IPS-15b (cell line): ENCODE data around the gene PRKAG2.

Source experiments
- H3K27me3 ChIP-seq: one replicate; pipeline ENCODE4 v1.6.1; 2013; ENCODE audit warnings: low read length; ENCODE audit not compliant: control insufficient read depth, insufficient read depth
- H3K36me3 ChIP-seq: one replicate; pipeline ENCODE4 v1.6.1; 2013; ENCODE audit warnings: low read length; ENCODE audit not compliant: control insufficient read depth, insufficient read depth
- H3K4me1 ChIP-seq: one replicate; pipeline ENCODE4 v1.6.1; 2013; ENCODE audit warnings: mild to moderate bottlenecking, low read length; ENCODE audit not compliant: control insufficient read depth, insufficient read depth
- H3K4me3 ChIP-seq: one replicate; pipeline ENCODE4 v1.5.1; 2013; ENCODE audit warnings: low read depth, low read length
- H3K9ac ChIP-seq: one replicate; pipeline ENCODE4 v1.6.1; 2013; ENCODE audit warnings: low read depth, mild to moderate bottlenecking, low read length
- H3K9me3 ChIP-seq: one replicate; pipeline ENCODE4 v1.6.1; 2013; ENCODE audit warnings: mild to moderate bottlenecking, low read length; ENCODE audit not compliant: control insufficient read depth, insufficient read depth

Gene PRKAG2

GRCh38 chr7:151899513-151900360 lies 22.8 kb upstream of the PRKAG2 start:
- no peak overlapping the region for H3K9ac ChIP-seq
- no peaks in the 10 kb centered on the region for H3K9me3 ChIP-seq
- H3K4me3 ChIP-seq: no peak overlapping the region
- peaks cover 3% of the 10 kb centered on the region for H3K27me3 ChIP-seq
- H3K36me3 ChIP-seq: no peaks in the 10 kb centered on the region
- no peaks in the 10 kb centered on the region for H3K4me1 ChIP-seq

- Histone ChIP-seq H3K9me3 (no peaks in the 10 kb centered on the region), H3K36me3 (no peaks in the 10 kb centered on the region), H3K27me3 (peaks cover 3% of the 10 kb centered on the region), H3K4me1 (no peaks in the 10 kb centered on the region), H3K9ac (no peak overlapping the region), H3K4me3 (no peak overlapping the region)
Observed at GRCh38 chr7:151897951-151898686, 21.2 kb upstream of the PRKAG2 start.

- H3K4me1 ChIP-seq: no peaks in the 10 kb centered on the region
- peaks cover 3% of the 10 kb centered on the region for H3K27me3 ChIP-seq
- H3K9me3 ChIP-seq: no peaks in the 10 kb centered on the region
- H3K36me3 ChIP-seq: no peaks in the 10 kb centered on the region
- H3K4me3 ChIP-seq: peak overlapping the region; percentile 43
- no peak overlapping the region for H3K9ac ChIP-seq
Observed at GRCh38 chr7:151897161-151897731, 20.3 kb upstream of the PRKAG2 start.

GRCh38 chr7:151896486-151896885 lies 19.6 kb upstream of the PRKAG2 start:
- peaks cover 3% of the 10 kb centered on the region for H3K27me3 ChIP-seq
- no peaks in the 10 kb centered on the region for H3K9me3 ChIP-seq
- H3K9ac ChIP-seq: no peak overlapping the region
- H3K4me1 ChIP-seq: no peaks in the 10 kb centered on the region
- no peak overlapping the region for H3K4me3 ChIP-seq
- no peaks in the 10 kb centered on the region for H3K36me3 ChIP-seq

- H3K27me3 ChIP-seq: peaks cover 3% of the 10 kb centered on the region
- no peak overlapping the region for H3K4me3 ChIP-seq
- no peaks in the 10 kb centered on the region for H3K36me3 ChIP-seq
- H3K9me3 ChIP-seq: no peaks in the 10 kb centered on the region
- H3K4me1 ChIP-seq: no peaks in the 10 kb centered on the region
- H3K9ac ChIP-seq: no peak overlapping the region
Observed at GRCh38 chr7:151896086-151896485, 19.2 kb upstream of the PRKAG2 start.

GRCh38 chr7:151895631-151896031 lies 18.7 kb upstream of the PRKAG2 start:
- H3K36me3 ChIP-seq: no peaks in the 10 kb centered on the region
- H3K4me1 ChIP-seq: no peaks in the 10 kb centered on the region
- no peaks in the 10 kb centered on the region for H3K9me3 ChIP-seq
- peaks cover 3% of the 10 kb centered on the region for H3K27me3 ChIP-seq
- H3K9ac ChIP-seq: no peak overlapping the region
- no peak overlapping the region for H3K4me3 ChIP-seq

GRCh38 chr7:151895008-151895630 lies 18.2 kb upstream of the PRKAG2 start:
- Histone ChIP-seq H3K27me3 (peaks cover 3% of the 10 kb centered on the region), H3K36me3 (no peaks in the 10 kb centered on the region), H3K9me3 (no peaks in the 10 kb centered on the region), H3K4me3 (no peak overlapping the region), H3K9ac (no peak overlapping the region), H3K4me1 (no peaks in the 10 kb centered on the region)

GRCh38 chr7:151894111-151895007 lies 17.4 kb upstream of the PRKAG2 start:
- no peak overlapping the region for H3K4me3 ChIP-seq
- peaks cover 3% of the 10 kb centered on the region for H3K27me3 ChIP-seq
- H3K36me3 ChIP-seq: no peaks in the 10 kb centered on the region
- no peaks in the 10 kb centered on the region for H3K4me1 ChIP-seq
- no peak overlapping the region for H3K9ac ChIP-seq
- H3K9me3 ChIP-seq: no peaks in the 10 kb centered on the region

GRCh38 chr7:151893405-151893923 lies 16.5 kb upstream of the PRKAG2 start:
- Histone ChIP-seq H3K36me3 (no peaks in the 10 kb centered on the region), H3K4me3 (no peak overlapping the region), H3K9ac (no peak overlapping the region), H3K27me3 (peaks cover 3% of the 10 kb centered on the region), H3K9me3 (no peaks in the 10 kb centered on the region), H3K4me1 (no peaks in the 10 kb centered on the region)

GRCh38 chr7:151891753-151892152 lies 14.8 kb upstream of the PRKAG2 start:
- H3K36me3 ChIP-seq: no peaks in the 10 kb centered on the region
- H3K9ac ChIP-seq: no peak overlapping the region
- no peaks in the 10 kb centered on the region for H3K4me1 ChIP-seq
- H3K4me3 ChIP-seq: no peak overlapping the region
- no peaks in the 10 kb centered on the region for H3K9me3 ChIP-seq
- peaks cover 5% of the 10 kb centered on the region for H3K27me3 ChIP-seq

- Histone ChIP-seq H3K9ac (no peak overlapping the region), H3K36me3 (no peaks in the 10 kb centered on the region), H3K4me3 (no peak overlapping the region), H3K9me3 (no peaks in the 10 kb centered on the region), H3K4me1 (no peaks in the 10 kb centered on the region), H3K27me3 (peaks cover 5% of the 10 kb centered on the region)
Observed at GRCh38 chr7:151891182-151891581, 14.3 kb upstream of the PRKAG2 start.
